Loucy (cell line): ENCODE measurements around the gene ARRB2.

ENCODE experiments used
- H2AFZ ChIP-seq: fragments of 200-600 bp; sonication (generic); 2 replicates; pipeline ENCODE4 v1.6.0; 2016; ENCODE audit warnings: antibody characterized with exemption, mild to moderate bottlenecking, low read length, moderate library complexity
- H3F3A ChIP-seq: fragments of 200-600 bp; 2 replicates; pipeline ENCODE4 v1.6.0; 2016; ENCODE audit warnings: antibody characterized with exemption, low read depth, mild to moderate bottlenecking
- H3K27me3 ChIP-seq: fragments of 200-600 bp; sonication (generic); 2 replicates; pipeline ENCODE4 v1.6.1; 2014; ENCODE audit warnings: low read length, mild to moderate bottlenecking; ENCODE audit not compliant: insufficient read depth, poor library complexity, severe bottlenecking
- H3K36me3 ChIP-seq: fragments of 200-600 bp; sonication (generic); 2 replicates; pipeline ENCODE4 v1.6.1; 2016; ENCODE audit warnings: low read length; ENCODE audit not compliant: insufficient read depth
- H3K4me1 ChIP-seq: fragments of 200-600 bp; sonication (generic); 2 replicates; pipeline ENCODE4 v1.5.1; 2014; ENCODE audit warnings: low read length, mild to moderate bottlenecking; ENCODE audit not compliant: insufficient read depth, poor library complexity, severe bottlenecking
- H3K4me2 ChIP-seq: fragments of 200-600 bp; sonication (generic); 2 replicates; pipeline ENCODE4 v1.6.0; 2014; ENCODE audit warnings: antibody characterized with exemption, low read length, low read depth, mild to moderate bottlenecking; ENCODE audit not compliant: poor library complexity, severe bottlenecking
- H3K4me3 ChIP-seq: fragments of 200-600 bp; sonication (generic); 2 replicates; pipeline ENCODE4 v1.5.1; 2014; ENCODE audit warnings: low read length, mild to moderate bottlenecking, mixed read lengths; ENCODE audit not compliant: poor library complexity, severe bottlenecking
- H3K79me2 ChIP-seq: fragments of 200-600 bp; sonication (generic); 2 replicates; pipeline ENCODE4 v1.6.1; 2014; ENCODE audit warnings: low read length; ENCODE audit not compliant: insufficient read depth
- H3K9ac ChIP-seq: fragments of 200-600 bp; sonication (generic); 2 replicates; pipeline ENCODE4 v1.6.0; 2014; ENCODE audit warnings: mild to moderate bottlenecking, low read depth, low read length, moderate library complexity; ENCODE audit not compliant: poor library complexity, severe bottlenecking
- H3K9me2 ChIP-seq: fragments of 200-600 bp; sonication (generic); replicated peaks from 2 replicates; pipeline ENCODE4 v1.6.1; 2016; ENCODE audit warnings: low read depth, low read length, mixed read lengths
- H3K9me3 ChIP-seq: fragments of 200-600 bp; sonication (generic); 2 replicates; pipeline ENCODE4 v1.6.1; 2014; ENCODE audit warnings: mild to moderate bottlenecking, antibody characterized with exemption, low read length, low read depth; ENCODE audit not compliant: insufficient read depth
- H4K20me1 ChIP-seq: fragments of 200-600 bp; sonication (generic); 2 replicates; pipeline ENCODE4 v1.6.0; 2014; ENCODE audit warnings: antibody characterized with exemption, low read length, mild to moderate bottlenecking; ENCODE audit not compliant: insufficient read depth, poor library complexity, severe bottlenecking
- CTCF ChIP-seq: fragments of 200-600 bp; sonication (generic); conservative IDR thresholded peaks from 2 replicates; pipeline ENCODE4 v1.5.1; 2014; ENCODE audit warnings: mild to moderate bottlenecking, antibody characterized with exemption, low read length
- EZH2phosphoT487 ChIP-seq: fragments of 200-600 bp; IDR thresholded peaks from 2 replicates; pipeline ENCODE4 v1.6.1; 2018; ENCODE audit warnings: antibody characterized with exemption, mild to moderate bottlenecking, moderate library complexity, borderline replicate concordance

Gene ARRB2

DNA sequence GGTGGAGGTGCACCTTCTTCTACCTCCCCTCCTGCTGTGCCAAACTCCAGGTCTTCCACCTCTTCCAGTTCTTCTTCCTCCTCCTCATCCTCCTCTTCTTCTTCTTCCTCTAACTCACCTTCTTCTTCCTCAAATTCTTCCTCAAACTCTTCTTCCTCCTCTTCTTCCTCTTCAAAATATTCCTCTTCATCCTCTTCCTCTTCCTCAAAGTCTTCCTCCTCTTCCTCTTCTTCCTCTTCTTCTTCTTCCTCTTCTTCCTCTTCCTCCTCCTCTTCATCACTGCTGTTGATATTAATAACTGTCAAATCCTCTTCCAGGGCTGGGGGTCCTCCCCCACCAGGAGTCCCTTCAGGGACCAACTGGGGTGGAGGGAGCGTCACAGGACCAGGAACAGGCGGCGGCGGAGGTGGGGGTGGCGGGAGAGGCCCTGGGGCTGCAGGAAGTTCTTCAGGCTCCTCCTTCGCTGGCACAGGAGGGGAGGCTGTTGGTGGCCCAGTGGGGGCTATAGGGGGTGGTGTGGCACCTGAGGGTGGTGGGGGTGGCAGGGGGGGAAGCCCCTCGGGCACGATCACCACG lies 38.3 kb upstream of the ARRB2 start:
- H3K9ac ChIP-seq, result no peak overlapping the region
- H2AFZ ChIP-seq, result no peak overlapping the region
- H3K9me2 ChIP-seq, result no peaks in the 10 kb centered on the region
- no peaks in the 10 kb centered on the region for H4K20me1 ChIP-seq
- no peak for TF ChIP-seq CTCF
- no peak for TF ChIP-seq EZH2phosphoT487
- H3K36me3 ChIP-seq, result peaks cover 69% of the 10 kb centered on the region; the same call in 1 of the 2 replicates
- no peaks in the 10 kb centered on the region for H3K4me1 ChIP-seq
- H3K9me3 ChIP-seq, result no peaks in the 10 kb centered on the region
- H3K4me3 ChIP-seq, result no peak overlapping the region
- H3K4me2 ChIP-seq, result no peak overlapping the region
- H3F3A ChIP-seq, result no peaks in the 10 kb centered on the region
- no peaks in the 10 kb centered on the region for H3K27me3 ChIP-seq
- no peaks in the 10 kb centered on the region for H3K79me2 ChIP-seq

DNA sequence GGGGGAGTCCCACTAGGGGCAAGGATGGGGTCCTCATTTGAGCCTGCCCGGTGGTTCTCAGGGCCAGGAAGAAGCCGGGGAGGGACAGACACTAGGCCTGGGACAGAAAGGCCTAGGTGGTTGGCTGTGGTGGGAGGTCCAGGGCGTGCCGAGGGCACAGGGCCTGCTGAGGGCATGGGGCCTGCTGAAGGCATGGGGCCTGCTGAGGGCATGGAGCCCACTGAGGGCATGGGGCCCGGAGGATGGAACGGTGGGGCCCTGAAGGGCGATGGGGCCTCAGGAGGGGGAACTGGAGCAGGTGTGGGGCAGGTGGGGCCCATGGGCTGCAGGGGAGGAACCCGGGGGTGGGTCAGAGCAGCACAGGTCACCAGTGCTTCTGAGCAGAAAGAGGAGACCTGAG lies 37.7 kb upstream of the ARRB2 start:
- Histone ChIP-seq H3K4me3 (no peak overlapping the region), H3K4me1 (no peaks in the 10 kb centered on the region), H3K36me3 (peaks cover 72% of the 10 kb centered on the region; the same call in 1 of the 2 replicates), H3K9me2 (no peaks in the 10 kb centered on the region), H3K4me2 (no peak overlapping the region), H3K9me3 (no peaks in the 10 kb centered on the region), H4K20me1 (no peaks in the 10 kb centered on the region), H3F3A (no peaks in the 10 kb centered on the region), H2AFZ (no peak overlapping the region), H3K9ac (no peak overlapping the region), H3K79me2 (no peaks in the 10 kb centered on the region), H3K27me3 (no peaks in the 10 kb centered on the region)
- no peak for TF ChIP-seq CTCF
- TF ChIP-seq EZH2phosphoT487, result no peak

DNA sequence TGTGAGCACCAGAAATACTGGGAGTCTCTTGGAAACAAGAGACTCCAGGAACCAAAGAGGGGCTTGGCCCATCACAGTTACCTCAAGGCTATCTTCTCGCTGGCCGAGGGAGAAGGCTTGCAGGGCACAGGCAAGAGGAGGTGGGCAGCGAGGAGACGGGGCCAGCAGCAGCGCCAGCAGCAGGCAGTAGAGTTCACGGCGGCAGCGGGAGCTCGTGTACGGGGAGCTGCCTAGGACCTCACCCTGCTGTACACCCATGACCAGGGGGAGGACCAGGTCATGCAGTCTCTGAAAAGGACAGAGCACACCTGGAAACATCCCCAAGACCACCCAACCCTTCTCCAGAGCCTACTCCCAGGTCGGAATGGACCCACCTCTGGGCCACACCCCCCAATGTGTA lies 37.3 kb upstream of the ARRB2 start:
- no peaks in the 10 kb centered on the region for H3K4me1 ChIP-seq
- no peak overlapping the region for H3K4me3 ChIP-seq
- no peaks in the 10 kb centered on the region for H3K9me2 ChIP-seq
- H3K79me2 ChIP-seq, result no peaks in the 10 kb centered on the region
- H3F3A ChIP-seq, result no peaks in the 10 kb centered on the region
- no peak overlapping the region for H3K9ac ChIP-seq
- no peaks in the 10 kb centered on the region for H4K20me1 ChIP-seq
- H2AFZ ChIP-seq, result no peak overlapping the region
- H3K36me3 ChIP-seq, result peaks cover 74% of the 10 kb centered on the region; the same call in 1 of the 2 replicates
- no peaks in the 10 kb centered on the region for H3K9me3 ChIP-seq
- TF ChIP-seq CTCF, result no peak
- TF ChIP-seq EZH2phosphoT487, result no peak
- no peak overlapping the region for H3K4me2 ChIP-seq
- H3K27me3 ChIP-seq, result no peaks in the 10 kb centered on the region
